Measurements from ENCODE around the gene TRMT61A.

TRMT61A gene

GRCh38 chr14:103555559-103556337 is 26.8 kb downstream of the TRMT61A start:
- no peak for DNase-seq (ENCODE audit: extremely low spot score)
- TF ChIP-seq TARDBP (IDR thresholded peaks at IDR 0.05), result no peak
- no peak for TF ChIP-seq BHLHE40 (IDR thresholded peaks at IDR 0.05; ENCODE audit: borderline replicate concordance)
- TF ChIP-seq L3MBTL2 (conservative IDR thresholded peaks at IDR 0.05), result no peak
- TF ChIP-seq NFRKB (IDR thresholded peaks at IDR 0.05), result no peak
- no peak for TF ChIP-seq LEF1 (IDR thresholded peaks at IDR 0.05; ENCODE audit: borderline replicate concordance)
- TF ChIP-seq HDGF (IDR thresholded peaks at IDR 0.05; ENCODE audit: borderline replicate concordance), result no peak
- TF ChIP-seq ELF4 (IDR thresholded peaks at IDR 0.05), result no peak
- no peak for TF ChIP-seq SP1 (IDR thresholded peaks at IDR 0.05)
- TF ChIP-seq PKNOX1 (IDR thresholded peaks at IDR 0.05), result no peak
- TF ChIP-seq FOXK2 (IDR thresholded peaks at IDR 0.05), result no peak
- TF ChIP-seq FOXA1 (IDR thresholded peaks at IDR 0.05), result no peak
- no peak for TF ChIP-seq ARNT (IDR thresholded peaks at IDR 0.05)
- no peak for TF ChIP-seq FOXM1 (IDR thresholded peaks at IDR 0.05; ENCODE audit: borderline replicate concordance)
- no peak for TF ChIP-seq ZNF384 (IDR thresholded peaks at IDR 0.05)
- no peak for TF ChIP-seq CTBP1 (IDR thresholded peaks at IDR 0.05; ENCODE audit: borderline replicate concordance)
- no peak for TF ChIP-seq SUZ12 (IDR thresholded peaks at IDR 0.05)
- CTCF ChIA-PET, result interaction anchor here (4.7 kb wide), 1 partner anchor 38 kb away, joined by 19 read pairs; no protein-coding TSS in a partner anchor
- POLR2A ChIA-PET, result interaction anchor here (5.8 kb wide), 1 partner anchor 35 kb away, joined by 40 read pairs; the partner anchor contains the start of gene CKB

GRCh38 chr14:103556946-103557758 is 28.2 kb downstream of the TRMT61A start:
- CTCF ChIA-PET, result interaction anchor here (0.9 to 4.7 kb wide), 3 partner anchors 10 to 39 kb away, joined by 6 to 19 read pairs (median 17); no protein-coding TSS in a partner anchor
- POLR2A ChIA-PET, result interaction anchor here (1.6 to 3.4 kb wide), 3 partner anchors 18 to 36 kb away, joined by 4 to 23 read pairs (median 10); partner anchors contain the start of genes CKB and TRMT61A
- no peak for DNase-seq (ENCODE audit: extremely low spot score)
- no peak for TF ChIP-seq HDGF (IDR thresholded peaks at IDR 0.05; ENCODE audit: borderline replicate concordance)
- TF ChIP-seq BHLHE40 (IDR thresholded peaks at IDR 0.05; ENCODE audit: borderline replicate concordance), result no peak
- no peak for TF ChIP-seq SUZ12 (IDR thresholded peaks at IDR 0.05)
- TF ChIP-seq L3MBTL2 (conservative IDR thresholded peaks at IDR 0.05), result no peak
- no peak for TF ChIP-seq LEF1 (IDR thresholded peaks at IDR 0.05; ENCODE audit: borderline replicate concordance)
- TF ChIP-seq FOXM1 (IDR thresholded peaks at IDR 0.05; ENCODE audit: borderline replicate concordance), result no peak

GRCh38 chr14:103558071-103558882 is 29.3 kb downstream of the TRMT61A start:
- POLR2A ChIA-PET, result interaction anchor here (0.9 to 3.4 kb wide), 4 partner anchors 20 to 224 kb away, joined by 3 to 23 read pairs (median 7); partner anchors contain the start of genes CKB, EIF5 and TRMT61A
- TF ChIP-seq HDGF (IDR thresholded peaks at IDR 0.05; ENCODE audit: borderline replicate concordance) (no peak), FOXK2 (IDR thresholded peaks at IDR 0.05) (no peak), FOXA1 (IDR thresholded peaks at IDR 0.05) (no peak), NFRKB (IDR thresholded peaks at IDR 0.05) (no peak), ARNT (IDR thresholded peaks at IDR 0.05) (no peak), LEF1 (IDR thresholded peaks at IDR 0.05; ENCODE audit: borderline replicate concordance) (no peak), BHLHE40 (IDR thresholded peaks at IDR 0.05; ENCODE audit: borderline replicate concordance) (no peak), PKNOX1 (IDR thresholded peaks at IDR 0.05) (no peak), SUZ12 (IDR thresholded peaks at IDR 0.05) (no peak), CTBP1 (IDR thresholded peaks at IDR 0.05; ENCODE audit: borderline replicate concordance) (no peak), L3MBTL2 (conservative IDR thresholded peaks at IDR 0.05) (no peak), ZNF384 (IDR thresholded peaks at IDR 0.05) (no peak), SP1 (IDR thresholded peaks at IDR 0.05) (no peak), FOXM1 (IDR thresholded peaks at IDR 0.05; ENCODE audit: borderline replicate concordance) (no peak), TARDBP (IDR thresholded peaks at IDR 0.05) (no peak)
- no peak for DNase-seq (ENCODE audit: extremely low spot score)

GRCh38 chr14:103559766-103560165 is 30.8 kb downstream of the TRMT61A start:
- POLR2A ChIA-PET, result interaction anchor here (0.7 to 3.4 kb wide), 2 partner anchors 27 to 39 kb away, joined by 3 to 23 read pairs; partner anchors contain the start of gene CKB
- TF ChIP-seq PKNOX1 (IDR thresholded peaks at IDR 0.05), result no peak
- no peak for TF ChIP-seq BHLHE40 (IDR thresholded peaks at IDR 0.05; ENCODE audit: borderline replicate concordance)
- TF ChIP-seq FOXM1 (IDR thresholded peaks at IDR 0.05; ENCODE audit: borderline replicate concordance), result no peak
- no peak for TF ChIP-seq ARNT (IDR thresholded peaks at IDR 0.05)
- no peak for TF ChIP-seq FOXA1 (IDR thresholded peaks at IDR 0.05)
- no peak for TF ChIP-seq LEF1 (IDR thresholded peaks at IDR 0.05; ENCODE audit: borderline replicate concordance)
- no peak for TF ChIP-seq ELF4 (IDR thresholded peaks at IDR 0.05)
- TF ChIP-seq L3MBTL2 (conservative IDR thresholded peaks at IDR 0.05), result no peak
- no peak for TF ChIP-seq NFRKB (IDR thresholded peaks at IDR 0.05)
- no peak for TF ChIP-seq SUZ12 (IDR thresholded peaks at IDR 0.05)
- no peak for TF ChIP-seq CTBP1 (IDR thresholded peaks at IDR 0.05; ENCODE audit: borderline replicate concordance)
- TF ChIP-seq FOXK2 (IDR thresholded peaks at IDR 0.05), result no peak
- DNase-seq (ENCODE audit: extremely low spot score), result no peak
- CTCF ChIA-PET, result interaction anchor here (4.7 kb wide), 1 partner anchor 42 kb away, joined by 19 read pairs; no protein-coding TSS in a partner anchor

More at GRCh38 chr14:103558071-103558882, 29.3 kb downstream of the TRMT61A start:
- CTCF ChIA-PET, result interaction anchor here (0.8 to 4.7 kb wide), 3 partner anchors 10 to 40 kb away, joined by 6 to 19 read pairs (median 17); no protein-coding TSS in a partner anchor
